Esophagus squamous epithelium (tissue), 4 donors: ENCODE measurements around the gene SLFN13.

Source experiments
- POLR2A ChIP-seq, 4 donors: fragments of 450-650 bp; IDR thresholded peaks; one replicate each; pipeline ENCODE4 v1.6.1; 2017; ENCODE audit warnings: antibody characterized with exemption in 4 of 4, mild to moderate bottlenecking in 4 of 4, moderate library complexity in 3 of 4
- TF ChIP-seq, protein P1 (sequence below), 6 experiments: fragments of 450-650 bp in 4 of 6; fragments of 200-600 bp in 2 of 6; sonication (generic) in 2 of 6; IDR thresholded peaks; one replicate each; pipeline ENCODE4 v1.5.1; 2016 to 2019; ENCODE audit warnings: antibody characterized with exemption in 6 of 6, mild to moderate bottlenecking in 4 of 6, moderate library complexity in 4 of 6

DNA sequence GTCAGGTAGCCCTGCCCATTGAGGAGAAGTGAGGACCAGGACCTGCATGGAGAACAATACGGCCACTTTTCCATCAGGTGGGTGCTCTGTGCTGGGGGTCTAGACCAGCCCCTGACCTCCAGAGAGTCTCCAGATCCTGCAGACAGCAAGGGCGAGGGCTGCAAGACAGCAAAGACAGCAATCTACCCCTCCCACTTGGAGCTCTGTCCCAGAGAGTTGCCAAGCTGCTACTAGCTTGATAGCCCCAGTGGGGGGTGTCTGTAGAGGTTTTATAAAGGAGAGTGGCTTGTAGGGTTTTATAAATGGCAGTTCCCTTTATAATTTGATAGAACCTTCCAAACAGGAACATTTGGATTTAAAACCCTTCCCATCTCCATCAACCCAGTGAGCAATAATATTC is 58.4 kb downstream of the SLFN13 start:
- TF ChIP-seq, protein P1, sequence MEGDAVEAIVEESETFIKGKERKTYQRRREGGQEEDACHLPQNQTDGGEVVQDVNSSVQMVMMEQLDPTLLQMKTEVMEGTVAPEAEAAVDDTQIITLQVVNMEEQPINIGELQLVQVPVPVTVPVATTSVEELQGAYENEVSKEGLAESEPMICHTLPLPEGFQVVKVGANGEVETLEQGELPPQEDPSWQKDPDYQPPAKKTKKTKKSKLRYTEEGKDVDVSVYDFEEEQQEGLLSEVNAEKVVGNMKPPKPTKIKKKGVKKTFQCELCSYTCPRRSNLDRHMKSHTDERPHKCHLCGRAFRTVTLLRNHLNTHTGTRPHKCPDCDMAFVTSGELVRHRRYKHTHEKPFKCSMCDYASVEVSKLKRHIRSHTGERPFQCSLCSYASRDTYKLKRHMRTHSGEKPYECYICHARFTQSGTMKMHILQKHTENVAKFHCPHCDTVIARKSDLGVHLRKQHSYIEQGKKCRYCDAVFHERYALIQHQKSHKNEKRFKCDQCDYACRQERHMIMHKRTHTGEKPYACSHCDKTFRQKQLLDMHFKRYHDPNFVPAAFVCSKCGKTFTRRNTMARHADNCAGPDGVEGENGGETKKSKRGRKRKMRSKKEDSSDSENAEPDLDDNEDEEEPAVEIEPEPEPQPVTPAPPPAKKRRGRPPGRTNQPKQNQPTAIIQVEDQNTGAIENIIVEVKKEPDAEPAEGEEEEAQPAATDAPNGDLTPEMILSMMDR (IDR thresholded peaks at IDR 0.05), result no peak
- TF ChIP-seq POLR2A (IDR thresholded peaks at IDR 0.05), result no peak
